Neural cell (in vitro differentiated cells): ENCODE data around the gene PSMD13. TPM values are rescaled to one million over a fixed set of nuclear protein-coding genes. Genes with fewer than 3 reads are reported as not detected.

ENCODE experiments used
- H2AFZ ChIP-seq: fragments of 200-600, 300-800 bp; sonication (generic), shearing (Covaris generic); 2 replicates; pipeline ENCODE4 v1.6.0; 2014; ENCODE audit warnings: low read depth, mild to moderate bottlenecking, antibody characterized with exemption, low read length, moderate library complexity
- H3F3A ChIP-seq: fragments of 200-600 bp; shearing (Covaris generic); 2 replicates; pipeline ENCODE4 v1.6.1; 2016; ENCODE audit warnings: mild to moderate bottlenecking, moderate library complexity, mixed read lengths, antibody characterized with exemption, low read length; ENCODE audit not compliant: insufficient read depth, poor library complexity, severe bottlenecking
- H3K27ac ChIP-seq: fragments of 200-600, 300-800 bp; sonication (generic), shearing (Covaris generic); 2 replicates; pipeline ENCODE4 v1.5.1; 2014; ENCODE audit warnings: mild to moderate bottlenecking, low read length, moderate library complexity
- H3K27me3 ChIP-seq: fragments of 300-800, 200-600 bp; sonication (generic), shearing (Covaris generic); 2 replicates; pipeline ENCODE4 v1.6.0; 2014; ENCODE audit warnings: mild to moderate bottlenecking, low read depth, low read length, moderate library complexity; ENCODE audit not compliant: insufficient read depth
- H3K36me3 ChIP-seq: fragments of 300-800, 200-600 bp; sonication (generic), shearing (Covaris generic); 2 replicates; pipeline ENCODE4 v1.5.1; 2014; ENCODE audit warnings: mild to moderate bottlenecking, antibody characterized with exemption, low read length, moderate library complexity; ENCODE audit not compliant: insufficient read depth
- H3K4me2 ChIP-seq: fragments of 300-800, 200-600 bp; sonication (generic), shearing (Covaris generic); 2 replicates; pipeline ENCODE4 v1.6.0; 2014; ENCODE audit warnings: mild to moderate bottlenecking, low read length
- H3K4me3 ChIP-seq: fragments of 300-800, 200-600 bp; sonication (generic), shearing (Covaris generic); 2 replicates; pipeline ENCODE4 v1.5.1; 2014; ENCODE audit warnings: mild to moderate bottlenecking, low read length, moderate library complexity
- H3K79me2 ChIP-seq: fragments of 200-600 bp; shearing (Covaris generic); replicated peaks from 2 replicates; pipeline ENCODE4 v1.6.0; 2014; ENCODE audit warnings: mild to moderate bottlenecking, low read length, moderate library complexity; ENCODE audit not compliant: insufficient read depth
- H3K9ac ChIP-seq: fragments of 300-800, 200-600 bp; sonication (generic), shearing (Covaris generic); 2 replicates; pipeline ENCODE4 v1.6.1; 2016; ENCODE audit warnings: mild to moderate bottlenecking, low read length, mixed read lengths
- H3K9me2 ChIP-seq: fragments of 200-600 bp; shearing (Covaris generic); 2 replicates; pipeline ENCODE4 v1.6.1; 2016; ENCODE audit warnings: mild to moderate bottlenecking, low read length, mixed read lengths; ENCODE audit not compliant: insufficient read depth
- H3K9me3 ChIP-seq: fragments of 200-600, 300-800 bp; sonication (generic), shearing (Covaris generic); 2 replicates; pipeline ENCODE4 v1.6.1; 2016; ENCODE audit warnings: mild to moderate bottlenecking, mixed run types, low read length, moderate library complexity, mixed read lengths
- H4K20me1 ChIP-seq: fragments of 200-600 bp; shearing (Covaris generic); 2 replicates; pipeline ENCODE4 v1.6.1; 2016; ENCODE audit warnings: mild to moderate bottlenecking, mixed run types; ENCODE audit not compliant: insufficient read depth
- CTCF ChIP-seq: fragments of 450-650 bp; IDR thresholded peaks from 2 replicates; pipeline ENCODE4 v1.5.1; 2014; ENCODE audit warnings: antibody characterized with exemption, mild to moderate bottlenecking, moderate library complexity; ENCODE audit not compliant: poor library complexity, severe bottlenecking
- EP300 ChIP-seq: fragments of 450-650 bp; conservative IDR thresholded peaks from 2 replicates; pipeline ENCODE4 v1.6.1; 2014; ENCODE audit warnings: antibody characterized with exemption, mild to moderate bottlenecking, moderate library complexity; ENCODE audit not compliant: poor library complexity, severe bottlenecking
- EZH2 ChIP-seq: fragments of 200-600, 300-800 bp; shearing (Covaris generic), sonication (generic); IDR thresholded peaks from 2 replicates; pipeline ENCODE4 v1.6.1; 2014; ENCODE audit warnings: antibody characterized with exemption, low read length, borderline replicate concordance, mild to moderate bottlenecking; ENCODE audit not compliant: insufficient read depth, poor library complexity, severe bottlenecking
- MXI1 ChIP-seq: fragments of 450-650 bp; conservative IDR thresholded peaks from 2 replicates; pipeline ENCODE4 v1.6.1; 2014; ENCODE audit warnings: antibody characterized with exemption, mild to moderate bottlenecking; ENCODE audit not compliant: poor library complexity, severe bottlenecking
- POLR2AphosphoS5 ChIP-seq: IDR thresholded peaks from 2 replicates; pipeline ENCODE4 v1.6.1; 2012
- RAD21 ChIP-seq: fragments of 450-650 bp; conservative IDR thresholded peaks from 2 replicates; pipeline ENCODE4 v1.6.1; 2014; ENCODE audit warnings: antibody characterized with exemption, mild to moderate bottlenecking, moderate library complexity
- REST ChIP-seq: IDR thresholded peaks from 2 replicates; pipeline ENCODE4 v1.6.1; 2012; ENCODE audit warnings: borderline replicate concordance
- SMC3 ChIP-seq: fragments of 450-650 bp; conservative IDR thresholded peaks from 2 replicates; pipeline ENCODE4 v1.6.1; 2014; ENCODE audit warnings: antibody characterized with exemption, mild to moderate bottlenecking, moderate library complexity; ENCODE audit not compliant: poor library complexity
- TAF1 ChIP-seq: IDR thresholded peaks from 2 replicates; pipeline ENCODE4 v1.6.1; 2012; ENCODE audit warnings: low read depth
- polyA plus RNA-seq: library from polyadenylated mRNA; depleted of rRNA; stranded (reverse); fragments of >200 nt; gene quantifications from 2 replicates; pipeline ENCODE4 v1.2.3, GENCODE V29; 2014

PSMD13 gene
- polyA plus RNA-seq, 1 donor from 2014 or later: 183 TPM

DNA sequence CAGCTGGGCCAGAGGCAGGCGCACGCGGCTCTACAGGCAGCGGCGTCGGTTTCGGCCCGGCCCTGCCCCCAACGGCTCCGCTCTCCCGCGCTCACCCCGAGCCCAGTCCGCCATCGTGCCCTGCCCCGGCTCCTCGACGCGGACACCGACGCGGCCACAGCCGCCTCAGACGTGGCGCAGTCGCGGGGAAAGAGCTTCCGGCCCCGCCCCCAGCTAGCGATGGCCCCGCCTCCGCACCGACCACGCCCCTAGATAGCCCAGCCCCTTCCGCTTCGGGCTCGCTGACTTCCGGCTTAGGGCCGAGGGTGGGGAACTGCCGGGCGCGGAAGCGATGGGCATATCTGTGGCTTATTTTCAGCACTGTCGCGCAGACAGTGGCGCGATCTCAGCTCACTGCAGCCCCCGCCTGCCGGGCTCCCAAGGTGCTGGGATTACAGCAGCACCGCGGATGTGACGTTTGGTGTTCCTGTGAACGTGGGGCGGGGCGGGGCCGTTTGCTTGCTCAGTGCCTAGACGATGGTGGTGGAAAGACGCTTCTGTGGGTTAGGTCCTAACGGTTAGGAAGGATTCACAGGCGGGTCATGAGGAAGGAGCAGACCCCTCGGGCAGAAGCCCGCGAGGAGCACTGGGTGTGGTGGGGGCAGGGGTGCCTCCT lies 29.4 kb upstream of the PSMD13 start, which contains the start of the genes BET1L and RIC8A:
TSS of gene BET1L (minus strand) at position 192 of the 655 bp plus-strand sequence. CDS start at position 114, 78 bp downstream.
TSS of gene RIC8A (plus strand) at position 501 of the 655 bp plus-strand sequence. CDS start 1,147 bp downstream, outside the sequence.
- Histone ChIP-seq H3K9ac (peak within 1 kb of the TSS; percentile 98), H3F3A (no peaks in the 10 kb centered on the region), H3K4me3 (peak within 1 kb of the TSS; percentile 97), H3K9me3 (no peaks in the 10 kb centered on the region), H3K36me3 (no peaks in the 10 kb centered on the region), H3K79me2 (peaks cover 30% of the 10 kb centered on the region), H3K27me3 (no peaks in the 10 kb centered on the region), H4K20me1 (peaks cover 3% of the 10 kb centered on the region), H2AFZ (peak within 1 kb of the TSS; percentile 57), H3K9me2 (no peaks in the 10 kb centered on the region), H3K4me2 (peak within 1 kb of the TSS; percentile 98), H3K27ac (peak within 1 kb of the TSS; percentile 96)
- TF ChIP-seq POLR2AphosphoS5 (peak; percentile 94), CTCF (no peak), EP300 (peak; percentile 51), REST (no peak), RAD21 (peak; percentile 29), TAF1 (peak; percentile 71), MXI1 (peak; percentile 71), SMC3 (peak; percentile 34), EZH2 (no peak)

DNA sequence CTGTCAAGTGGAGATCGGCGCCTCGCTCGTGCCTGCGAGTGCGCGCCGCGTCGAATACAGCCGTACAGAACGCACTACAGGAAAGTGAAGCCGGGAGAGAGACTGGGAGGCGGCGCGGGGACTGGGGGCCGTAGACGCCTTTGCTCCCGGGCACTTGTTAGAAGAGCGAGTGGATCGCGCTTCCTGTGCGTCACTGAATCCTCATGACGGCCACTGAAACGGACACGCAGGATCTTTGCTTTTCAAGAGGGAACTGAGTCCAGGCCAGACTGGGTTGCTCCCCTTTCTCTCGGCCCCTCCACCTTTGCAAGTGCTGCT lies 29.0 kb upstream of the PSMD13 start:
- Histone ChIP-seq H3K79me2 (peaks cover 30% of the 10 kb centered on the region), H3K9me3 (no peaks in the 10 kb centered on the region), H3K36me3 (no peaks in the 10 kb centered on the region), H3K4me2 (peak overlapping the region; percentile 98), H3K4me3 (peak overlapping the region; percentile 97), H3K9me2 (no peaks in the 10 kb centered on the region), H2AFZ (peak overlapping the region; percentile 57), H3K9ac (peak overlapping the region; percentile 98), H3F3A (no peaks in the 10 kb centered on the region), H3K27ac (peak overlapping the region; percentile 96), H4K20me1 (peaks cover 3% of the 10 kb centered on the region), H3K27me3 (no peaks in the 10 kb centered on the region)
- TF ChIP-seq MXI1 (no peak), REST (peak; percentile 68), POLR2AphosphoS5 (no peak), EP300 (peak; percentile 5), EZH2 (no peak), CTCF (no peak), RAD21 (no peak), SMC3 (peak; percentile 5), TAF1 (peak; percentile 26)
